OCI-LY1 (cell line): ENCODE data around the gene CTNNA1.

ENCODE experiments used
- EZH2 ChIP-seq: fragments of 200-600 bp; sonication (generic), shearing (Covaris generic); IDR thresholded peaks from 2 replicates; pipeline ENCODE4 v1.8.0; 2017; ENCODE audit warnings: borderline replicate concordance, mixed run types, mild to moderate bottlenecking, antibody characterized with exemption, low read length, moderate library complexity, mixed read lengths
- TF ChIP-seq, protein P1 (sequence below): fragments of 200-600 bp; sonication (generic), shearing (Covaris generic); IDR thresholded peaks from 2 replicates; pipeline ENCODE4 v1.5.1; 2017; ENCODE audit warnings: mild to moderate bottlenecking, antibody characterized with exemption, low read length, moderate library complexity, mixed read lengths

GRCh38 chr5:138709202-138709601, 44.0 kb upstream of the CTNNA1 start:
- TF ChIP-seq, protein P1, sequence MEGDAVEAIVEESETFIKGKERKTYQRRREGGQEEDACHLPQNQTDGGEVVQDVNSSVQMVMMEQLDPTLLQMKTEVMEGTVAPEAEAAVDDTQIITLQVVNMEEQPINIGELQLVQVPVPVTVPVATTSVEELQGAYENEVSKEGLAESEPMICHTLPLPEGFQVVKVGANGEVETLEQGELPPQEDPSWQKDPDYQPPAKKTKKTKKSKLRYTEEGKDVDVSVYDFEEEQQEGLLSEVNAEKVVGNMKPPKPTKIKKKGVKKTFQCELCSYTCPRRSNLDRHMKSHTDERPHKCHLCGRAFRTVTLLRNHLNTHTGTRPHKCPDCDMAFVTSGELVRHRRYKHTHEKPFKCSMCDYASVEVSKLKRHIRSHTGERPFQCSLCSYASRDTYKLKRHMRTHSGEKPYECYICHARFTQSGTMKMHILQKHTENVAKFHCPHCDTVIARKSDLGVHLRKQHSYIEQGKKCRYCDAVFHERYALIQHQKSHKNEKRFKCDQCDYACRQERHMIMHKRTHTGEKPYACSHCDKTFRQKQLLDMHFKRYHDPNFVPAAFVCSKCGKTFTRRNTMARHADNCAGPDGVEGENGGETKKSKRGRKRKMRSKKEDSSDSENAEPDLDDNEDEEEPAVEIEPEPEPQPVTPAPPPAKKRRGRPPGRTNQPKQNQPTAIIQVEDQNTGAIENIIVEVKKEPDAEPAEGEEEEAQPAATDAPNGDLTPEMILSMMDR: no peak
- TF ChIP-seq EZH2: no peak
